PC-3 (cell line): ENCODE data around the gene SLC24A3.

Experiments
- EZH2 ChIP-seq: fragments of 300-600 bp; sonication (generic); IDR thresholded peaks from one replicate; pipeline ENCODE4 v1.6.1; 2017; ENCODE audit warnings: antibody characterized with exemption, mild to moderate bottlenecking, low read length; ENCODE audit not compliant: unreplicated experiment
- TF ChIP-seq, protein P1 (sequence below): fragments of 300-600 bp; sonication (generic); conservative IDR thresholded peaks from 2 replicates; pipeline ENCODE4 v1.5.1; 2017; ENCODE audit warnings: antibody characterized with exemption, low read depth, mild to moderate bottlenecking, low read length

DNA sequence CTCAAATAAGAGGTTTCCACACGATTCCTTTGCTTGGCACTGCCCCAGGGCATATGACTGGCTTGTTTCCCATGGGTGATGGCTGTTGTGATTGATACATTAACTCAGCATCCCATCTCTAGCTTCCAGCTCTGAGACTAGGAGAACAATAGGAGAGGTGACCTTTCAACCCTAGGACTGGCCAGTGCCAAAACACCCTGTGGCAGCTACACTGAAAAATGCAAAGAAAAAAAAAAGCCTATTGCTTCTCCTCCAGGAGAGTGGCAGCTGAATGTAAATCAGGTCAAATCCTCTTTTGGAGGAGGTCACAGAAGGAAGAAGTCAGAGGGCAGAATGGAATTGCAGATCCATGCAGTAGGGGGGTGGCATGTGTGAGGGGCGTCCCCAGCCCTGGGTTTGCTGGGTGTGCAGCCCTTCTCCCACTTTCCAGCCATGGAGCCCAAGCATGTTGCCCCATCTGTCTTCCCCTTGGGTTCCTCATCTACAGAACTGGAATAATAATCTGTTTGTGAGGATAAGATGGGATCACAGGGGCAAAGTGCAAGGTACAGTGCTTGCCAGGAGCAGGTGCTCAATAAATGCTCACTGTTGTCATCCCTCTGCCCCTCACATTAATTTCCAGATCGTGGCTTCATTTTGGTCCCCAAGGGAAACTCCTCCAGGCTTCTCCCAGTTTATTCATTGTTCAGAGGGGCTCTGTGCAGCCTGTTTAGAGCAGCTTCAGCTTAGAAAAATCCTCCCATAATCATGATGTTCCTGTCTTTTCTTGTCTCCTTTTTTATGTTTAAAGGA lies 300.6 kb downstream of the SLC24A3 start:
- TF ChIP-seq, protein P1, sequence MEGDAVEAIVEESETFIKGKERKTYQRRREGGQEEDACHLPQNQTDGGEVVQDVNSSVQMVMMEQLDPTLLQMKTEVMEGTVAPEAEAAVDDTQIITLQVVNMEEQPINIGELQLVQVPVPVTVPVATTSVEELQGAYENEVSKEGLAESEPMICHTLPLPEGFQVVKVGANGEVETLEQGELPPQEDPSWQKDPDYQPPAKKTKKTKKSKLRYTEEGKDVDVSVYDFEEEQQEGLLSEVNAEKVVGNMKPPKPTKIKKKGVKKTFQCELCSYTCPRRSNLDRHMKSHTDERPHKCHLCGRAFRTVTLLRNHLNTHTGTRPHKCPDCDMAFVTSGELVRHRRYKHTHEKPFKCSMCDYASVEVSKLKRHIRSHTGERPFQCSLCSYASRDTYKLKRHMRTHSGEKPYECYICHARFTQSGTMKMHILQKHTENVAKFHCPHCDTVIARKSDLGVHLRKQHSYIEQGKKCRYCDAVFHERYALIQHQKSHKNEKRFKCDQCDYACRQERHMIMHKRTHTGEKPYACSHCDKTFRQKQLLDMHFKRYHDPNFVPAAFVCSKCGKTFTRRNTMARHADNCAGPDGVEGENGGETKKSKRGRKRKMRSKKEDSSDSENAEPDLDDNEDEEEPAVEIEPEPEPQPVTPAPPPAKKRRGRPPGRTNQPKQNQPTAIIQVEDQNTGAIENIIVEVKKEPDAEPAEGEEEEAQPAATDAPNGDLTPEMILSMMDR: no peak
- no peak for TF ChIP-seq EZH2
